ENCODE results near the gene SLC30A9.

SLC30A9 gene

DNA sequence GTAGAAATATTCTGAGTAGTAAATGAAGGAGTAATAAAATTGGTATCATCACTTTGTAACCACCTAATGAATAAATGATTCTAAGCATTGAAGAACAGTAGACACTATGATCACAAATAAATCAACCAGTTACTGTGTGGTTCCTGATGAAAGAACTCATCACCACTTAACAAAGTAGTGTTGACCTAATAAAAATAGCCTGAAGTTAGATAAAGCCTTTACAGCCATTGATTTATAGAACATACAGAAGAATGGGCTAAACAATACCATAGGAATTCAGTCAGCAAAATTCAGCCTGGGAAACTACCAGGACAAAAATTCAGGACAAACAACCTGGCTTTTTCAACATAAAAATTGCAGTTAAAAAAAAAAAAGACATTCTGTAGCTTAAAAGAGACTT, 9.0 kb downstream of the SLC30A9 start:
- no peak for DNase-seq (ENCODE audit: low read depth)

DNA sequence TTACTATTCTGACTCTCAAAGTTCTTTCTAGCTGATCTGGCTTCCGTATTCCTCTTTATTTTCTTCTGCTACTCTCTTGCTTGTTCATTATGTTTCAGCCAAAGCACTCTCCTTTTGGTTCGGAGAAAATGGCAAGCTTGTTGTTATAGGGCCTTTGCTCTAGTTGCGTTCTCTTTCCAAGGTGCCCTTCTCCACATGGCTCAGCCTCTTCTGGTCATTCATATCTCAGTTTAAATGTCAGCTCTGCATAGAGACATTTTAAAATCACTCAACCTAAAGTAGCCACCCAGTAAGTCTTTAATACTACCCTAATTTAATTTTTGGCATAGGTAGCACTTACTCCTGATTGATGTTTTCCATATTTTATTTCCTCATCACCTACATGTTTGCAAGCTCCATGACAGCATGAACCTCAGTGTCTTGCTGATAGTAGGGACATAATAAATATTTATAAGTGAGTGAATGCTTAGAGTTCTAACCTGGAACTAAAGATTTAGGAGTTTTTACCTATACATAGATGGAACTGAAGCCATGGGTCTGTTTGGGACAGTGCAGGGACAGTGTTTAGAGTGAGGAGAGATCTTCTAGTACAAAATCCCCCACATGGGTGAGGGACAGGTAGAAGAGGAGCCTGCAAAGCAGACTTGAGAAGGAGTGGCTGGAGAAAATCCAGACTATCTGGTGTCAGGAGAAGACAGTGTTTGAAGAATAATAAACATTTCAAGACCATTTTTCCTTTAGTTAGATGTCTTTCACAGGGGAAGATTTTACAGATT, 17.9 kb downstream of the SLC30A9 start:
- DNase-seq (ENCODE audit: low read depth), result no peak

DNA sequence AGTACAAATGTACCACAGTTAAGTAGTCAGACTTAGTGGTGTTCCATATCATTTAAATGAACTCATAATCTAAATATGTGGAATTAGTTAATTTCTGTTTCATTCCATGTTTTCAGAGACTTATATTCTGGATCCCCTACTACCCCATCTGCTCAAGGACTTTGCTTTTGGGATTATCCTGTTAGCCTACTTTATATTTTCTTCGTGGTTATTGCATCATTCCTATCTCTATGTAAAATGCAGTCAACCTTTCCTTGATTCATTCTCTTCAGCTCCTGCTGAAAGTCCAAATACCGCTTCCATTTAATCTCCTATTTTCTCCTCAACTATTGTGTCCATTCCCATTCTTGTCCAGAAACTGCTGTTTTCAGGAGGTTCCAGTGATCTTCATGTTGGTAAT, 25.1 kb downstream of the SLC30A9 start:
- no peak for DNase-seq (ENCODE audit: low read depth)

DNA sequence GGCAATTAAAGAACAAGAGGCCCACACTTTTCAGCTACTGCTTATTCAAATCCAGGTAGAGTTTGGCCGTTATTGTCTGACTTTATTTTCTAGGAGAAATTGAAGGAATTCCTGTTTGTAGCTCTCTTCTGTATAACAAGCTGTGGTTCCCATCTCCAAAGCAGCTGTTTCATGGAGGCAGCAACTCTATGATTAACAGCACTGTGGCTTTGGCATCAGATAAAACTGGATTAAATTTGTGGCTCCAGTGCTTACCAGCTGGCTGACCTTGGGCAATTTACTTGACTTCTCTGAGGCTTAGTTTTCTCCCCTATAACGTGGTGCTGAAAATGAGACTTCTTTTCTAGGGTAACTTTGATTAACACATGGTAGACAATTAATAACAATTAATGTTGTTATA, 28.1 kb downstream of the SLC30A9 start:
- DNase-seq (ENCODE audit: low read depth), result no peak

DNA sequence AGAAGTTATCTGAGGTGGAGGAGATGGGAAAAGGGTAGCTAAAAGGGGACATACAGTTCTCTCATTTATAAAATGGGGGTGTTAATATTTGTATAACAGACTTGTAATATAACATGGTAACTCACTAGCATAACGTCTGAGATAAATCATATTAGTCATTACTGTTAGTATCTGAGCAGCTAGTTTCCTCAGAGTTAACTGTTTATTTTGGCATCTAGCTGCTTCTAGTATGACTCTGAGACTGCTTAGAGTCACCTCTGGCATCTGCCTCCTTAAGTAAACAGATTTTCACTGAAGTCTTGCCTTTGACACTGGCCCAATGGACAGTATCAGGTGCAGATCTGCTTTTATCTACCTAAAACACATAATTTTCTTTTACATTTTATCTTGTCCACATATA, 58.1 kb downstream of the SLC30A9 start:
- DNase-seq (ENCODE audit: low read depth), result no peak

DNA sequence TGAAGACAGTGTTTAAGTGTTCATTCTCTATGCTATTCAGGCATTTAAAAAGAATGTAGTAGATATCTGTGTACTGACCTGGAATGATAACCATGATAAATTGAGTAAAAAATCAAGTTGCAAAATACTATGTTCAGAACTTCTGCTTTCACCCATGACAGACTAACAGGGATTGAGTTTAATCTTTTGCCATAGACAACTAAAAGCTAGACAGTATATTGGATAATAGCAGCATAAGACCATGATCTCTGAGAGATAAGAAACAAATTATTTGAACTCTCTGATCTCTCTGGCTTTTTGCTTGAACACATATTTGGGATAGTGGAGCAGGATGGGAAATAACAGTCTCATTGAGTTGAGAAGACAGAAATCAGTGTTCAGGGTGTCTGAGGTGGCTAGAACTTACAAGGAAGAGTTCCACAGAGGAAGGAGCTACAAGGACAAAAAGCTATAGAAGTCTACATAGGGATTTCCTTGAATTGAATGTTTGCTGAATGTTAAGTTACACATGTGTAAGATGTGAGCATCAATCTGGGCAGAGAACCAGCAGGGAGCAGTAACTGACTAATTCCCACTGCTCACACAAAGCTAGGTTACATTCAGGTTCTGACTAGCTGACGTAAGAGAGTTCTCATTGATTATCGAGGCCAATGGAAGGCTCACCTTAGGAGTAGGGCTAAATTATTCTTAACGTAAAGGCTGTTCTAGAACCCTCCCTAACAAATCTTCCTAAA, 60.4 kb downstream of the SLC30A9 start:
- no peak for DNase-seq (ENCODE audit: low read depth)

DNA sequence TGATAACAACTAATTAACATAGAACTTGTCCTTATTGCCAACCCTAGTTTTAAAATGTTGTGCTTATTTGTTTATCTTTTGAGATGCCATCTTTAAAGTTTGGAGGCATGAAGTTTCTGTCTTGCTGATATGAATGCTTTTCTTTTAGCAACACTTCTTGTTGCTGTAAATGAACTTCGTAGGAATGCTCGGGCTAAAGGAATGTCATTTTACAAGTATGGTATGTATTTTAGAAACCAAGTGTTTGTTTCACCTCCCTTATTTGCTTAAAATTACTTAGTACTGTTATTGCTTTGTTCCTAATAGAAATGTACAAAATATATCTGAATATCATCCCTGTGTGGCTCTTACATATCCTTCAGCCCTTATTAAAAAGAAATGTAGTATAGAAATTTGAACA, 76.1 kb downstream of the SLC30A9 start:
- no peak for DNase-seq (ENCODE audit: low read depth)

DNA sequence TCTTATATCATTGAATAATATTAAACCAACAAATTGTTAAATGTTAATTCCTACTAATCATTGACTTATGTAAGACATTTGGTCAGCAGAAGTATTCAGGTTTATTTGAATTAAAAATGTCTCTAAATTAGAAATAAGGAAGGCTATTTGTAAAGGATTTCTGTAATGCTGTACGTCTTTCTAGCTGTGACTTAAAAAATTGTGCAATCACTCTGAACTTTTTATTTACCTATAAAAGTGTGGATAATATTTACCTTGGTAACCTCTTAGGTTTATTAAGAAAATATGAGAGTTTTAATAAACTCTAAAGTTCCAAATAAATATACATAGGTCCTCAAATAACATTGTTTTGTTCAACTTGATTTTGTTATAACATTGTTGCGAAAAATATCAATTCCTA, 76.9 kb downstream of the SLC30A9 start:
- DNase-seq (ENCODE audit: low read depth), result no peak

DNA sequence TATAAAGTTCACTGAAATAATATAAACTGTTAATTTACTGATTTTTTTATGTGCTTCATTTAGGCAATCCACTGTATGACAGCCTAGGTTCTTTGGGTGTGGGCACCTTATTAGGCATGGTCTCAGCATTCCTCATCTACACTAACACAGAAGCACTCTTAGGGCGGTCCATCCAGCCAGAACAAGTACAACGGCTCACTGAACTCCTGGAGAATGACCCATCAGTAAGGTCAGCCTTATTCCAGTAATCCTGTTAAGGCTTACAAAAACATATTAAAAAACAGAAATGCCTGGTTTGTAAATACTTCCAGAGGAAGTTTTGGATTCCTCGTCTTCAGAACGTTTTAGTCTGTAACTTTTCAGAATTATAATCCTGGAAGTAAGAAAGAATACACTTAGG, 80.1 kb downstream of the SLC30A9 start:
- no peak for DNase-seq (ENCODE audit: low read depth)

DNA sequence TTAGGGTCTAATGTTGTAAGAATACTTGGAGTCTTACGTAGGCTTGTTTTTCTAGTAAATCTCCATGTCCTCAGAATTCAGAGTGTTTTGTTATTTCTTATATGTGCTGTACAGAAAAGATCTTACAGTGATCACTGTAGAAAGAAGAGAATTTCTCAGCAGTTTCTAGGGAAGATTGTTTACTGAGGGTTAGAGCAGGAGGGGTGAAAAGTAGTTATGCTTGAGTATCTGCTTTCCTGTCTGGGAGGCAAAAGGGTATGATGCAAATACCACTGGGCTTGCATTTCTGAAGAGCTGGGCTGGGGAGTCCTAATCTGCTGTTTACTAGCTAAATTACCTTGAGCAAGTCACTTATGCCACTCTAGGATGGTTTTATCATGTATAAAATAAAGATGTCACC, 84.0 kb downstream of the SLC30A9 start:
- DNase-seq (ENCODE audit: low read depth), result no peak

DNA sequence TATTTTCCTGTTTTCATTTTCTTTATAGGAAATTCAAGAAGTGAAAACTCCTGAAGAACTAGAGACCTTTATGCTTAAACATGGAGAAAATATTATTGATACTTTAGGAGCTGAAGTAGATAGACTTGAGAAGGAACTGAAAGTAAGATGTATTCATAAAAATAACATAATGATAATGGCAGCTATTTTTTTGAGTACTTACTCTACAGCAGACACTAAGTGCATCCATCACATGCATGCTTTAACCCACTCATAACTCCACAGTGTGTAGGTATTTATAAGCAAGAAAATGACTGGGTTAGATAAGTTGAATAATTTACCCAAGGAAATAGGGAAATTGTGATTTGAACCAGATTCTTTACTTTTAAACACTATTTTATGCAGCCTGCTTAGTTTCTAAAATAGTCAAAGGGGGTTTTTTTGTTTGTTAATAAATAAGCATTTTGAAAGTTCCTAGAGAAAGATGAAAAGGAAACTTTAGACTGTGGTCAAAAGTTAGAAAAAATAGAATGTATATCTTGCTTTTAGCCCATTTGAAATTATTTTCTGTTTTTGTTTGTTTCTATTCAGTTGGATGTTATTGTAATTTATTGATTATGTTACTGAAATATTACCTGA, 88.0 kb downstream of the SLC30A9 start:
- DNase-seq (ENCODE audit: low read depth), result no peak

DNA sequence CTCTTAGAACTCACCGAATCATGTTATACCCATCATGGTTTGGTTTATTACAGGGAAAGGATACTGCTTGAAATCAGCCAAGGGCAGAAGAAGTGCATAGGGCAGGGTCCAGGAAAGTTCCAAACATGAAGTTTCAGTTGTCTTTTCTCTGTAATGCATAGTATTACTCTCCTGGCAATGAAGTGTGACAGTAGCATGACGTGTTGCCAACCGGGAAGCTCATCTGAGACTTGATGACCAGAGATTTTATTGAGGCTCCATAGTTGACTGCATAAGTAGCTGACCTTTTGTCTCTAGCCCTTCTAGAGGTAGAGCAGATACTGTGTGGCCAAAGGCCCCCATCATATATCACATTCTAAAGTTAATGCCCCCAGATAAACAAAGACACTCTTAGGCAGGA, 90.0 kb downstream of the SLC30A9 start:
- DNase-seq (ENCODE audit: low read depth), result no peak

DNA sequence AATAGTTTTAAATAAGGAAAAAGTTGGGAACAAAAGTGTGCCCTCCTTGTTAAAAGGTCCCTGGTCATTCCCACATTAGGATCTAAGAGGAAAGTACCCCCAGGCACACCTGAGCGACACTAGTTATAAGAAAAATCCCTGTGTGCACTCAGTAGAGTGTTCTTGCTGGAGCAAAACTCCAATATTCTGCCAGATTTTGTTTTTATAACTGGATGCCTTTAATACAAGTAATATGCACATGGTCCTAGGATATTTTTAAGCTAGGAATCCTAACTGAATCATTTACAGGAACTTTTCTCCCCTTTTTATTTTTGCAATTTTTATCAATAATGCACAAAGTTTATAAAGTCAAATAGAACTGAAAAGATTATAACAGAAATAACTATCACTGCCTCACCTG, 93.5 kb downstream of the SLC30A9 start:
- DNase-seq (ENCODE audit: low read depth), result no peak

DNA sequence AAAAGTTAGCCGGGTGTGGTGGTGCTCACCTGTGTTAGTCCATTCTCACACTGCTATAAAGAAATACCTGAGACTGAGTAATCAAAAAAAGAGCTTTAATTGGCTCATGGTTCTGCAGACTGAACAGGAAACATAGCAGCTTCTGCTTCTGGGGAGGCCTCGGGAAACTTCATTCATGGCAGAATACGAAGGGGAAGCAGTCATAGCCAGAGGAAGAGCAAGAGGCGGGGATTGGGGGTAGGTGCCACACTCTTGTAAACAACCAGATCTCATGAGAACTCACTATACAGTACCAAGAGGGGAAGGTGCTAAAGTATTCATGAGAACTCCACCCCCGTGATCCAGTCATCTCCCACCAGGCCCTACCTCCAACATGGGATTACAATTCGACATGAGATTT, 98.1 kb downstream of the SLC30A9 start:
- no peak for DNase-seq (ENCODE audit: low read depth)

DNA sequence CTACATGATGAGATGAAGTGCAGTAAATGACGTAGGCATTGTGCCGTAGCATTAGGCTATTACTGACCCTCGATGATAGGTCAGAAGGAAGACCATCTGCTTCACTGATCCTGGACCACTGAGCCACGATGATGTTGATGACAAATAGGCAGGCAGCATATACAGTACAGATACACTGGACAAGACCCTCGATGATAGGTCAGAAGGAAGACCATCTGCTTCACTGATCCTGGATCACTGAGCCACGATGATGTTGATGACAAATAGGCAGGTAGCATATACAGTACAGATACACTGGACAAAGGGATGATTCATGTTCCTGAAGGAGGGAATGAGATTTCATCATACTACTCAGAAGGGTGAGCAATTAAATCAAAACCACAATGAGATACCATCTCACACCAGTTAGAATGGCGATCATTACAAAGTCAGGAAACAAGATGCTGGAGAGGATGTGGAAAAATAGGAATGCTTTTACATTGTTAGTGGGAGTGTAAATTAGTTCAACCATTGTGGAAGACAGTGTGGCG, 111.2 kb downstream of the SLC30A9 start:
- DNase-seq (ENCODE audit: low read depth), result no peak

DNA sequence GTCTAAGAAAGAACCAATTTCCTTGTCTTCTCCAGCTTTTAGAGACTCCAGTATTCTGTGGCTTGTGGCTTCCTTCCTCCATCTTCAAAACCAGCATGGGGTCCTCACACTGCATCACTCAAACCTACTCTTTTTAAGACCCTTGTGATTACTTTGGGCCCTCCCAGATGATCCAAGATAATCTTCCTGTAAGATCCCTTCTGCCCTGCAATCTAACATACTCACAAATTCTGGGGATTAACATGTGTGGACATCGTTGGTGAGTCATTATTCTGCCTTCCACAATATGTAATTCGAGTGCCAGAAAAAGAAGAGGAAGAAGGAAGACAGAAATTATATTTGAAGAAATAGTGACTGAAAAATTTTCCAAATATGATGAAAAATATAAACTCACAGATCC, 114.2 kb downstream of the SLC30A9 start:
- DNase-seq (ENCODE audit: low read depth), result no peak

DNA sequence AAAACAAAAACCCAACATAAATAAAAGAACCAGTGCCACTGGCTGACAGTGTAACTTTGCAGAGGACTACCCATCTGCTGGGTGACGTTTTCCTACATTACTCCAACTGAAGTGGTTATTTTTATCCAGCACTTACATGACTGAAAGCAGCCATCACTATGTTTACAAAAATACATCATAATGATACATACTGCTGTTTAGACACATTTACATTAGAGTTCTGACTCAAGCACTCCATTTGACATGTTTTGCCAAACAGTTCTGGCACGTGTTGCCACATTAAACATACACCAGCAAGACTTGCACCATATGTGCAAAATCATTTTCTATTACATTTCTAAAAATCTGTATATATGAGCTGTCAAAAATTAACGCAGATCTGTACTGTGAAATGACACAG, 122.5 kb downstream of the SLC30A9 start:
- no peak for DNase-seq (ENCODE audit: low read depth)

DNA sequence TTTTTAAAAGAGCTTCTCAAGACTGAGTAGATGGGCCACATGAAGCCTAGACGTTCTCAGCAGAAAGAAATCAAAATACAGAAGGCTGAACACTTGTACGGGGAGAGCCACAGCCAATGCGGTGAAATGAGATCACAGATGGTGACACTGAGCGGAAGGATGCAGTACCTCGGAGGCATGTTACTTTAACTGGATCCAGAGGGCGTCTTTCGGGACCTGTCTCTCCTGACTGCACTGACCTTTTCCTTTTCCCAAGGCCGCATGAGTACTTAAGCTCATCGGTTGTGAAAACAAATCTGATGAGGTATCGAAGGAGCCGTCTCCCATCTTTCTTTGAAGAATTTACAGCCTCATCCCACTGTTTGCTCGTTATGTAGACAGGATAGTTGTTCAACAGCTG, 129.6 kb downstream of the SLC30A9 start:
- DNase-seq (ENCODE audit: low read depth), result no peak

DNA sequence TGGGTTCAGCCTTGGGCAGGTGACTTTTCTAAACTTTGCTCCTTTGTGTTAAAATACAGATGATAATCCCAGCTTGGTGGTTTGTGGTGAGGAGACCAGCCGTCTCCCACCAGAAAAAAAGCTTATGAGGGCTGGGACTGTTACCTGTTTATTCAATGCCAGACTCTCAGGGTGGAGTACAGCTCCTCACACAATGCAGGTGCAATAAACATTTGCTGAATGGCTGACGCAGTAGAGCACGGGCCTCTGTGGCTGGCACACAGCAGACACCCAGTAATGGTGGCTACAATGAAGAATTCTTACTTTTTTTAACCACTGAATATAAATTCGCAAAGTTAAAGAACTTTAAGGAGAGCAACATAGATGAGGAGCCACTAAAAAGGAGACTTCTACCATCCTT, 131.9 kb downstream of the SLC30A9 start:
- DNase-seq (ENCODE audit: low read depth), result no peak

DNA sequence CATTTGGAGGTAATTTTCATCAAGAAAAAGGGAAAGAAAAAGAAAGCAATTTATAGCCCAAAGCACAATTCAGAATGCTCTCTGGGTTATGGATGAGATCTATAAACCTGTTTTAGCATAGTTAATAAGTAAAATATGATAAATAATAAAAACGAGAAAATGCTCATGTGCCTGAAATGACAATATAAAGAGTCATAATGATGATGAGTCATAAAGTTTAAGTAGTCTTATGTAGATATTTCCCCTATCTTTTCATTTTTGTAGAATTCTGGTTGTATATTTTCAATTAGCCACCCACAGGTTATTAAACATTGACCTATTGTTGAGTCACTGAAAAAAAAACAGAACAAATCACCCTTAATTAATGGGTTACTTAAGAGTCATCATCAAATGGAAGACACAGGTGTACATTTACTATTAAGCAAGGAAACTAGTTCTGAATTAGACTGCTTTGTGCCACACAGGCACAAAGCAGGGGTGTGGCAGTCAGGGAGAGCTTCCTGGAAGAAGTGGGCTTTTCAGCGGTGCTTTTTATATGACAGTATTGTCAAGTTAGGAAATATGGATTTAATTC, 132.8 kb downstream of the SLC30A9 start:
- no peak for DNase-seq (ENCODE audit: low read depth)

DNA sequence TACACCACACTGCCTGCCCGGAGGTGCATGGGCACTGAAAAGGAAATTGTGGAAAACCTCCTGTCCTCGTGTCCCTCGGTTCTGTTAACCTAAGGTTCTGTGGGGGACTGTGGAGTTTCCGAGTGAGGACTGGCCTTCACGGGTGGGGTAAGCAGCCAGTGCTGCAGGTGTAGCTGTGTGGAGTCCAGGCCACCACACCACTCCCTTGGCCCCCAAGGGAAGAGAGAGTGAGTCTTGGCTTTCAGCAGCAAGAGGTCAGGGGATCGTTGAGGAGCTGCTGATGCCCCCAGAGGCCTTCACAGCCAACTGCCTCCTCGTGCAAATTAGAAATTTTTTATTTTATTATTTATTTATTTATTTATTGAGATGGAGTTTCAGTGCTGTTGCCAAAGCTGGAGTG, 141.8 kb downstream of the SLC30A9 start:
- DNase-seq (ENCODE audit: low read depth), result no peak

DNA sequence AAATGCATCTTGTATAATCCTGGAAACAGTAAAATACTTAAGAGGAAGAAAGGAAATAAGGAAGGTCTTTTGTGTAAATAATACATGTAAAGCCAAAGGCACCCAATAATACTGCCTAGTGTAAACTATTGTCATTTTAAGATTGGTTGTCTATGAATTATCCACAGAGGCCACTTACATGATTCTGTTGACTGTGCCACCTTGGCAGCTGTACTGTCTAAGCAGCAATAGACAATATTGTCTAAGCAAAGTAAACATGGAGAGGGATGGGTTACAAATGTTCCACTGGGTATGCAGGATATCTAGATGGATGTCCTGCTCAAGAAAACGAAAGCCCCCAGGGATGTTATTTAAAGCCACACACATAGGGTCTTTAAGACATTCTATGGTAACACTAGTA, 142.7 kb downstream of the SLC30A9 start:
- DNase-seq (ENCODE audit: low read depth), result no peak

DNA sequence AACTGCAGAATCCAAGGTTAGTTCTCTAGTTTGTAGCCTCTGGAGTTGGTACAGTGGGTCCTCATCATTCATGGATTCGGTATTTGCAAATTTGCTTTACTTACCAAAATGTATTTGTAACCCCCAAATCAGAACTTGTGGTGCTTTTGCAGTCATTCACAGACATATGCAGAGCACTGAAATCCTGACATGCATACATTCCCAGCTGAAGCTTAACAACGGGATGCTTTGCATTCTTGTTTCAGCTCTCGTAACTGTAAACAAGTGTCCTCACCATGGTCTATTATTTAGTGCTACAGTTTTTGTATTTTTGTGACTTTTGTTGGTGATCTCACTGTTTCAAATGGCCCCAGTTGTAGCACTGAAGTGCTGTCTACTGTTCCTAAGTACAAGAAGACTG, 146.0 kb downstream of the SLC30A9 start:
- DNase-seq (ENCODE audit: low read depth), result no peak

Measured in activated gamma-delta T cell treated with anti-CD3 and anti-CD28 coated beads, Interleukin-2, amount 50 U/mL, for 16 hours (primary cell).